Testis (tissue), 2 donors: ENCODE data around the gene ROR2.

Source experiments
- CTCF ChIP-seq, 3 experiments: fragments of 450-650 bp in 2 of 3; fragments of 200-600 bp in 1 of 3; sonication (generic) in 1 of 3; IDR thresholded peaks; one replicate each; pipeline ENCODE4 v1.5.1; 2016 to 2019; ENCODE audit warnings: antibody characterized with exemption in 3 of 3, mild to moderate bottlenecking in 2 of 3, moderate library complexity in 1 of 3
- POLR2A ChIP-seq: fragments of 450-650 bp; IDR thresholded peaks from one replicate; pipeline ENCODE4 v1.6.1; 2017; ENCODE audit warnings: antibody characterized with exemption, mild to moderate bottlenecking, moderate library complexity

- TF ChIP-seq CTCF (IDR thresholded peaks at IDR 0.05) (no peak), POLR2A (no peak)
Measured at GRCh38 chr9:91655215-91655614, 294.8 kb downstream of the ROR2 start.
